Testis (tissue), 2 donors: ENCODE results near the gene RNF31.

Source experiments
- CTCF ChIP-seq, 3 experiments: fragments of 450-650 bp in 2 of 3; fragments of 200-600 bp in 1 of 3; sonication (generic) in 1 of 3; IDR thresholded peaks; one replicate each; pipeline ENCODE4 v1.5.1; 2016 to 2019; ENCODE audit warnings: antibody characterized with exemption in 3 of 3, mild to moderate bottlenecking in 2 of 3, moderate library complexity in 1 of 3
- POLR2A ChIP-seq: fragments of 450-650 bp; IDR thresholded peaks from one replicate; pipeline ENCODE4 v1.6.1; 2017; ENCODE audit warnings: antibody characterized with exemption, mild to moderate bottlenecking, moderate library complexity

- TF ChIP-seq CTCF (IDR thresholded peaks at IDR 0.05) (peak; percentile 94 to 99 (median 98)), POLR2A (peak; percentile 25)
These were observed 13.8 kb downstream of the RNF31 start, which contains the start of gene IRF9 for GRCh38 chr14:24160850-24161804.
